NCI-H1105 treated with DMSO at 0.1 percent for 48 hours (cell line): Measurements from ENCODE around the gene PRRG4.
A peak's percentile ranks its signal among the peaks of the same experiment; 100 is the strongest.
"Not testable (repeated sequence)": the region's sequence is repeated elsewhere in the genome, so short reads cannot be mapped to it uniquely, and the experiment has no call there.

ENCODE experiments used
- DNase-seq: peaks from one replicate; lab custom pipeline; 2025; lab: John Stamatoyannopoulos, UW

PRRG4 gene

DNA sequence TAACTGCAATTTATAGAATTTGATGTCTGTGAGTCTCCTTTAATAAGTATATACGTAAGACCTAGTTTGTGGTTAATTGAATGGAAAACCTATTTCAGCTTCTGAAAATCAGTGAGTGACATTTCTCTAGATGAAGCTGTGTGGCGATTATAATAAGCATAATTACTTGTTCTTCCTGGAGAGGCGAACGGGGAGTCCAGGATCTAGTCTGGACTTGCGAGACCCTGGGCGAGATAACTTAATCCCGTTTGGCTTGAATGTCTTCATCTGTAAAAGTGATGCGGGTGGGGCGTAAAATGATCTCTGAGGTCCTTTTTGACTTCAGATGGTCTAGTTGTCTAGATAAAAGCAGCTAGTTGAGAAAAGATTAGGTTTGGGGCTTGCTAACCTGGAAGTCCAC is 1.1 kb downstream of the PRRG4 start:
- DNase-seq, result peak; percentile 43

- no peak for DNase-seq
Measured at GRCh38 chr11:32831221-32831620, 1.5 kb downstream of the PRRG4 start.

DNA sequence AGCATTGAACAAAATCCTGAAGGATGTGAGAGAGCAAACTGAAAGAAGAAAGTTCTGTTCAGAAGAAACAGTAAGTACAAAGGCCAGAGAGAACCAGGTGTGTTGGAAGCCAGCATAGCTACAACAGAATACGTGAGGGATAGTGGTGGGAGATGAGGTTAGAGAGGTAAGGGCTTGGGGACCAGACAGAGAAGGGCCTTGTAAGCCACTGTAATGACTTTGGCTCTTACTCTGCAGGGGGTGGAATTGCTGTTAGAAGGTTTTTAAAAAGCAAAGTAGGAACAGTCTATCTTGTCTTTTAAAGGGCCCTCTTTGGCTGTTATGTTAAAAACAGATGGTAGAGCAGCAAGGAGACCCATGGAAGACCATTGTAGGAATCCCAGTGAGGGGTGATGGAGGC is 4.2 kb downstream of the PRRG4 start:
- DNase-seq, result no peak

DNA sequence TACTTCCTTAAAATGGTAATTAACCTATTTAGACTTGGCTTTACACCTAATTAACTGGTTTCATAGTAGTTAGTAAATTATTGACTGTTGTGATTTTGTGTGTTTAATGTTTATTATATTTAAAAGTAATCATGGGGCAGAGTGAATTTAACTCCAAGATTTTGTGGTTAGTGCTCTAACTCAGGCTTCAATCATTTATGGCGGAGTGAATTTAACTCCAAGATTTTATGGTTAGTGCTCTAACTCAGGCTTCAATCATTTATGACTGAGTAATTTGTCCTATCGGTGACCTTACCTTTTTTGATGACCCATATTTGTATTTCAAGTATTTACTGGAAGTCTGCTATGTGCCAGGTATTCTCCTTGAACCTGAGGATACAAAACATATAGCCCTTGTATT is 7.2 kb downstream of the PRRG4 start:
- no peak for DNase-seq

GRCh38 chr11:32838505-32839274 is 9.0 kb downstream of the PRRG4 start:
- DNase-seq, result peak; percentile 18

- DNase-seq, result no peak
Measured at GRCh38 chr11:32839308-32839707, 9.6 kb downstream of the PRRG4 start.

DNA sequence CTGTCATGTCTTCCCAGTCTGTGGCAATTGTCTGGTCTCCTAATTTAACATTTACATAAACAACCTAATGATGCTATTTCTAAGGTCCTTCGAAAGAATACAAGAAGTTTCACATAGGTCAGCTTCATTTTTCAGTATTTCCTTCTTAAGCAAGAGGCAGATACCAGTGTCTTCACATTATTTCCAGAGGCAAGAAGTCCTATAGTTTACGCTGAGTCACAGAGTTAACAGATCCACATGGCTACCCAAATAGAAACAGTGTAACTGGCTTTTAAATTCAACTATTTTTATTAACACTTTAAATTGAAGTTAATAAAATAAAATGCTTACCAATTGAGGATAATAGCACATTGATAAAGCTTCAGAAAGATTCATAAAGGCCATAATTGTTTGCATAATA is 10.9 kb downstream of the PRRG4 start:
- DNase-seq, result no peak

DNA sequence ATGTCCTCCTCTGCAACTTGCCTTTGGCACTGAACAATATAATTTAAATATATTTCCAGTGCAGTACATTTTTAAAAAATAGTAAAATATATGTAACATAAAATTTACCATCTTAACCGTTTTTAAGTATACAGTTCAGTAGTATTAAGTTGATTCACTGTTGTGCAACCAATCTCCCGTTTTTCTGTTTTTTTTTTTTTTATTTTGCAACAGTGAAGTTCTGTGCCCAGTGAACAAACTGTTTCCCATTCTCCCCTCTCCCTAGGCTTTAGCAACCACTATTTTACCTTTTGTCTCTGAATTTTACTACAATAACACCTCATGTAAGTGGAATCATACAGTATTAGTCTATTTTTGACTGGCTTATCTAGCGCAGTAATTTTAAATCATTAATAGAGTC is 13.8 kb downstream of the PRRG4 start:
- DNase-seq, result no peak

DNA sequence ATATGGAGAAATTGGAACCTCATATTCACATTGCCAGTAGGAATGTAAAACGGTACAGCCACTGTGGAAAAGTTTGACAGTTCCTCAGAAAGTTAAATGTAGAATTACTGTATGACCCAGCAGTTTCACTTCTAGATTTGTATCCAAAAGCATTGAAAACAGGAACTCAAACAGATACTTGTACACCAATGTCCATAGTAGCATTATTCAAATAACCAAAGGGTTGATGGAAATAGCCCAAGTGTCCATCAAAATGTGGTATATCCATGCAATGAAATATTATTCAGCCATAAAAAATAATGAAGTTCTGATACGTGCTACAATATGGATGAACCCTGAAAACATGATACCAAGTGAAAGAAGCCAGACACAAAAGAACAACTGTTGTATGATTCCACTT is 17.8 kb downstream of the PRRG4 start:
- DNase-seq, result no peak

GRCh38 chr11:32849761-32850160 is 20.0 kb downstream of the PRRG4 start:
- no peak for DNase-seq

DNA sequence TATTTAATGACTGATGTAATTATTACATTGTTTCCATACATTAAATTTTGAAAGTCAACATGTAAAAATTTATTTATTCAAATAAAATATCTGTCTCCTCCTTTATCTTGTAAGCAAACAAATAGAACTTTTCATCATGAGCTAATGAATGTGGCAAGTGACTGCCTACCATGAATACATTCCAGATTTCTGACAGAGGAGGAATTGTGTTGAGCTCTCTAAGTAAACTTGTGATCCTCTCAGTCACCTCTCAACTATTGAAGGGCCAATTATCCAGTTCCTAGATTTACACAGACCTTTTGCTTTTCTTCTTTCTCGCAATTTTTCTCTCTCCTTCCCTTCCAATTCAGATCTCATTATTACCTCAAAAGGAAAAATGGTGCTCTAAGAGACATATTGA is 21.5 kb downstream of the PRRG4 start:
- no peak for DNase-seq

GRCh38 chr11:32852207-32852606 is 22.5 kb downstream of the PRRG4 start:
- DNase-seq, result no peak

DNA sequence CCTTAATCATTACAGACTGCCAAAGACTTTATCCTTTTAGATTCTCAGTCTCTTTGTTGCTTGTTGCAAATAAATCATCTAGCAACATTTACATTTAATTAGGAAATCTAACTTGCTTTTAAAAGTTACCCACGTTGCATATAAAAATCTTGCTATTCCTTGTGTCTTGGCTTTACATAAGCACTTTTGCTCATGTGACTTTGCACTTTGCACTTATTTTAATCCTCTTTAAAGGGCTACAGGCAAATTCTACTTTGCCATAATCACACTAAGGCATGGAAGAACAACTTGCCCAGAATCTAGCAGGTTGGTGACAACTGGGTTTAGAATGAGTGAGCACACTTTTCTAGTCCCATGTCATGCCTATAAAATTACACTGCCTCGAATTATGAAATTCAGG is 25.9 kb downstream of the PRRG4 start:
- DNase-seq, result no peak

DNA sequence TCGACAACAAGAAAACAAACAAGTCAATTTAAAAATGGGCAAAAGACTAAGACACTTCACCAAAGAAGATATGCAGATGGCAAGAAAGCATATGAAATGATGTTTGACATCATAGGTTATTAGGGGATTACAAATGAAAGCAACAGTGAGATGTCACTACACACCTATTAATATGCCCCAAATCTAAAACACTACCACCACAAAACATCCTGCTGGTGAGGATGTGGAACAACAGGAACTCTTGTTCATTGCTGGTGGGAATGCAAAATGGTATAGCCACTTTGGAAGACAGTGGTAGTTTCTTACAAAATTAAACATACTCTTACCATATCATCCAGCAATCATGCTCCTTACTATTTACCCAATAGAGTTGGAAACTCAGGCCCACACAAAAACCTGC is 29.0 kb downstream of the PRRG4 start:
- DNase-seq, result no peak

DNA sequence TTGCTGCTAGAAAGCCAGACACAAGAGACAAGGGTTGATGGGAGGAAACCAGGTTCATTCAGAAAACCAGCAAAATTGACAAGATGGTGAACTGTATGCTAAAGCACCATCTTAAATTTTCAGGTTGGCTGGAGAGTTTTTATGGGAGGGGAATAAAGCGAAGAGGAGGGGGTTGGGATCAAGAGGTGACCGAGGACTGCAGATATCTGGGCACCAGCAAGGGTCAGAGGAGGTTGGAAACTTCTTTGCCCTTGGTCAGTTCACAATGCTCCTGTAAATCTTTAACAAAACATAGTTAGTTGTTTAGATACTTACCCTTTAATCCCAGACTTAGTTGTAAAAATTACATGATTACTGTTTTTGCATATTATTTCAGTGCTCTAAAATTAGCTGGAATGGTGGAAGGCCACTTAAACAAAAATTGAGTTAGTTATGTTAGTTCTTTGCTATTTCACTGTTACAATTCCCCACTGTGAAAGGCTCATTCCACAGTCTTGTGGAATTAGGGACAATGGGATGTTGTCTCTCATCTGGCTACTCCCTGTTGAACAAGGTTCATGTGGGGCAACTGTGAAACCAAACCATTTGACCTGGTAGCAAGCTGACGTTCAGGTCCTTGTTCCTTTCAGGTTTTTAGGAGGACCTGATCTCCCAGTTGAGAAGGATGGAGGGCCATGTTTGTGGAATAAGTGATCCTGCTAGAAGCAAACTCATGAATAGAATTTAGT is 32.3 kb downstream of the PRRG4 start:
- DNase-seq, result no peak

DNA sequence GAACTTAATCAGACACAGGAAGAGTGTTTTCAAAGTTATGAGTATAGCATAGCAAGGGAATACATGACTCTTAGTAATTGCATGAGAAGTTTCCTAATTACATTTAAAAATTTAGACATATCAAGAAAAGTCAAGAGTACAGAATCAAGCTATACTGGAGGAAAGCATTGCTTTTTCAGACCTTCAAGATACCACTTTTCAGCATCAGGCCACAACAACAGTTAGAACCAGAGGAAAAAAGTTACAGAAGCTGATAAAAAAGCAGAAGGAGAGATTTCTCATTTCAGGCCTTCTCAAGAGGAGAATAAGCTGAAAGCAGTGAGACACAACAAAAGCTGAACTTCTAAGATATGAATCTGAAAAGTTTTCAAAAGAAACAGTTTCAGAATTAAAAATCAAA is 34.8 kb downstream of the PRRG4 start:
- DNase-seq, result no peak

GRCh38 chr11:32868752-32869151 is 39.0 kb downstream of the PRRG4 start:
- DNase-seq, result not testable (repeated sequence)

- peak; percentile 26 for DNase-seq
Measured at GRCh38 chr11:32870676-32871075, 40.9 kb downstream of the PRRG4 start.

- no peak for DNase-seq
Measured at GRCh38 chr11:32874132-32874531, 44.4 kb downstream of the PRRG4 start.

GRCh38 chr11:32881286-32881685 is 51.6 kb downstream of the PRRG4 start:
- DNase-seq, result no peak

DNA sequence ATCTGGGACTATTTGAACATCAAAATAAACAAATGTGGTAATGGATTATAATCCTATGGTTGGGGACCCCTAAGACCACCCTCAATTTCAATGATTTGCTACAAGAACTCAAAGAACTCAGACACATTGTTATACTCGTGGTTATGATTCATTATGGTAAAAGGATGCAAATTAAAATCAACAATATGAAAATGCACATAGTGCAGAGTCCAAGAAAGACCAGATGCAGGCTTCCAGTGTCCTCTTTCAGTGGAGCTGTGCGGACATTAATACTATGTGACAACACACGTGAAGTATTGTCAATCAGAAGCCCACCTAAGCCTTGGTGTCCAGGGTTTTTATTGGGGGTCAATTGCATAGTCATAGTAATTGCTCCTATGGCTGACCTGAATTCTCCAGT is 53.7 kb downstream of the PRRG4 start:
- no peak for DNase-seq

GRCh38 chr11:32884023-32884422 is 54.3 kb downstream of the PRRG4 start:
- DNase-seq, result no peak

- DNase-seq, result no peak
Measured at GRCh38 chr11:32884770-32885384, 55.1 kb downstream of the PRRG4 start.
